GM19025 (cell line): ENCODE results near the gene CFAP57.
A peak's percentile ranks its signal among the peaks of the same experiment; 100 is the strongest.
"Not testable (repeated sequence)": the region's sequence is repeated elsewhere in the genome, so short reads cannot be mapped to it uniquely, and the experiment has no call there.

ENCODE experiments used
- ATAC-seq: cut with Tn5 transposase; IDR thresholded peaks from one replicate; pipeline ENCODE4 v1.9.1; 2021; ENCODE audit warnings: mild to moderate bottlenecking, low read depth, moderate library complexity; ENCODE audit not compliant: unreplicated experiment

CFAP57 gene

GRCh38 chr1:43171312-43171875, 736 bp upstream of the CFAP57 start:
- ATAC-seq = no peak

- ATAC-seq = peak; percentile 27
Measured at GRCh38 chr1:43172527-43172972, 420 bp downstream of the CFAP57 start.

GRCh38 chr1:43174873-43175272, 2.7 kb downstream of the CFAP57 start:
- no peak for ATAC-seq

GRCh38 chr1:43177691-43178090, 5.6 kb downstream of the CFAP57 start:
- no peak for ATAC-seq

GRCh38 chr1:43184388-43184787, 12.3 kb downstream of the CFAP57 start:
- no peak for ATAC-seq

GRCh38 chr1:43184995-43185394, 12.9 kb downstream of the CFAP57 start:
- ATAC-seq = no peak

GRCh38 chr1:43188106-43188505, 16.0 kb downstream of the CFAP57 start:
- no peak for ATAC-seq

GRCh38 chr1:43194509-43194908, 22.4 kb downstream of the CFAP57 start:
- no peak for ATAC-seq

GRCh38 chr1:43197343-43198127, 25.4 kb downstream of the CFAP57 start:
- ATAC-seq = no peak

- peak; percentile 75 for ATAC-seq
Measured at GRCh38 chr1:43199093-43199726, 27.1 kb downstream of the CFAP57 start.

GRCh38 chr1:43203859-43204258, 31.7 kb downstream of the CFAP57 start:
- ATAC-seq = no peak

GRCh38 chr1:43204394-43204793, 32.3 kb downstream of the CFAP57 start:
- no peak for ATAC-seq

- no peak for ATAC-seq
Measured at GRCh38 chr1:43205671-43206070, 33.5 kb downstream of the CFAP57 start.

- ATAC-seq = no peak
Measured at GRCh38 chr1:43206600-43207228, 34.6 kb downstream of the CFAP57 start.

GRCh38 chr1:43207229-43207853, 35.2 kb downstream of the CFAP57 start:
- ATAC-seq = no peak

- not testable (repeated sequence) for ATAC-seq
Measured at GRCh38 chr1:43208277-43208676, 36.1 kb downstream of the CFAP57 start.

GRCh38 chr1:43214501-43215444, 42.6 kb downstream of the CFAP57 start:
- ATAC-seq = no peak

- no peak for ATAC-seq
Measured at GRCh38 chr1:43217747-43218146, 45.6 kb downstream of the CFAP57 start.

- ATAC-seq = peak; percentile 68
Measured at GRCh38 chr1:43220905-43221778, 49.0 kb downstream of the CFAP57 start.
